ENCODE data around the gene TNRC6A. TPM values are rescaled to one million over a fixed set of nuclear protein-coding genes. Genes with fewer than 3 reads are reported as not detected.

TNRC6A gene
- total and polyA plus RNA-seq, 2 of the 13 experiments (the other 11 are each of a cell fraction or from before 2014, with no cell fraction given): 30.9 to 43.6 TPM

GRCh38 chr16:24764916-24765315, 35.5 kb downstream of the TNRC6A start:
- intact Hi-C loops (cut with micrococcal nuclease; ENCODE audit: unreplicated experiment): no loop called here
- peaks cover 16% of the 10 kb centered on the region for H3K4me1 ChIP-seq (ENCODE audit: insufficient read depth, low read length)
- no peak overlapping the region for H3K9ac ChIP-seq (ENCODE audit: insufficient read depth, low read depth, low read length)
- H4K20me1 ChIP-seq (ENCODE audit: insufficient read depth, low read length): peaks cover 21% of the 10 kb centered on the region; the same call in 1 of the 2 replicates
- H3K27ac ChIP-seq (ENCODE audit: extremely low read length, insufficient read depth, low read length): no peak overlapping the region
- ChIA-PET POLR2A (no interaction called here), CTCF (ENCODE audit: low intra/inter-chr PET ratio, low total read pairs) (no interaction called here)
- DNase-seq (ENCODE audit: low spot score) (no peak), ATAC-seq (no peak), FAIRE-seq (no peak)
- BruUV-seq (replicated peaks): no TSS peak
- TF ChIP-seq NFE2L2 (IDR thresholded peaks at IDR 0.05; ENCODE audit: low read length) (peak; percentile 79), ZNF253 (CRISPR knock-in tag; IDR thresholded peaks at IDR 0.05; ENCODE audit: borderline replicate concordance) (no peak), MAFF (IDR thresholded peaks at IDR 0.05; ENCODE audit: low read depth, low read length) (0 out of 2 replicates have a peak, but pooled peaks have one; percentile 6), MAFK (conservative IDR thresholded peaks at IDR 0.05 in 1 of 2, IDR thresholded peaks at IDR 0.05 in 1 of 2; ENCODE audit: low read length in 2 of 2) (peak; percentile 37 to 48; a peak in 2 of 4 replicates)
- peaks cover 37% of the 10 kb centered on the region for H3K79me2 ChIP-seq (ENCODE audit: insufficient read depth, low read length)
- H2AFZ ChIP-seq (ENCODE audit: low read length): no peak overlapping the region
- no peak overlapping the region for H3K4me2 ChIP-seq (ENCODE audit: low read depth, low read length)
- H3K4me3 ChIP-seq (replicated peaks in 1 of 3; ENCODE audit: insufficient read depth in 1 of 3, low read depth in 2 of 3, low read length in 3 of 3): no peak overlapping the region
- H3K36me3 ChIP-seq (replicated peaks in 1 of 2; ENCODE audit: control insufficient read depth in 1 of 2, insufficient read depth in 2 of 2, low read length in 2 of 2): peaks cover 10 to 46% of the 10 kb centered on the region in 2 experiments
- in situ Hi-C loops (cut with HindIII; ENCODE audit: extremely low pct_ligation_motif_present, low pct_unique_long_range_greater_than_20kb): no loop called here
- H3K27me3 ChIP-seq (ENCODE audit: control insufficient read depth in 1 of 2, insufficient read depth in 2 of 2, low read length in 2 of 2): no peaks in the 10 kb centered on the region
- H3K9me3 ChIP-seq (ENCODE audit: low read length): no peaks in the 10 kb centered on the region
- WGBS (ENCODE audit: low lambda C conversion rate): 93% methylated on average over 2 of the region's 2 CpGs

- no peak overlapping the region for H3K9ac ChIP-seq (ENCODE audit: insufficient read depth, low read depth, low read length)
- peaks cover 8 to 34% of the 10 kb centered on the region in 2 experiments for H3K36me3 ChIP-seq (replicated peaks in 1 of 2; ENCODE audit: control insufficient read depth in 1 of 2, insufficient read depth in 2 of 2, low read length in 2 of 2)
- H3K27ac ChIP-seq (ENCODE audit: extremely low read length, insufficient read depth, low read length): no peak overlapping the region
- DNase-seq (ENCODE audit: low spot score): no peak
- POLR2A ChIA-PET: no interaction called here
- no peak overlapping the region for H2AFZ ChIP-seq (ENCODE audit: low read length)
- ATAC-seq: no peak
- H3K4me3 ChIP-seq (replicated peaks in 1 of 3; ENCODE audit: insufficient read depth in 1 of 3, low read depth in 2 of 3, low read length in 3 of 3): no peak overlapping the region
- H4K20me1 ChIP-seq (ENCODE audit: insufficient read depth, low read length): peaks cover 17% of the 10 kb centered on the region; the same call in 1 of the 2 replicates
- no peaks in the 10 kb centered on the region for H3K27me3 ChIP-seq (ENCODE audit: control insufficient read depth in 1 of 2, insufficient read depth in 2 of 2, low read length in 2 of 2)
- 97% methylated on average over 3 of the region's 3 CpGs for WGBS (ENCODE audit: low lambda C conversion rate)
- BruUV-seq (replicated peaks): no TSS peak
- no peak overlapping the region for H3K4me2 ChIP-seq (ENCODE audit: low read depth, low read length)
- intact Hi-C loops (cut with micrococcal nuclease; ENCODE audit: unreplicated experiment) (no loop called here), in situ Hi-C loops (cut with HindIII; ENCODE audit: extremely low pct_ligation_motif_present, low pct_unique_long_range_greater_than_20kb) (no loop called here)
- peaks cover 37% of the 10 kb centered on the region for H3K79me2 ChIP-seq (ENCODE audit: insufficient read depth, low read length)
- H3K4me1 ChIP-seq (ENCODE audit: insufficient read depth, low read length): peaks cover 8% of the 10 kb centered on the region
- no peaks in the 10 kb centered on the region for H3K9me3 ChIP-seq (ENCODE audit: low read length)
- CTCF ChIA-PET (ENCODE audit: low intra/inter-chr PET ratio, low total read pairs): no interaction called here
- peak; percentile 55; the same call in 1 of the 2 replicates for TF ChIP-seq ZNF629 (CRISPR knock-in tag; conservative IDR thresholded peaks at IDR 0.05)
- no peak for TF ChIP-seq HNRNPH1 (optimal IDR thresholded peaks at IDR 0.05; ENCODE audit: low read depth, low read length)
- FAIRE-seq: no peak
Measured at GRCh38 chr16:24766057-24766456, 36.6 kb downstream of the TNRC6A start.
